GM12891 (cell line): ENCODE results near the gene INO80E.
"Not testable (repeated sequence)": the region's sequence is repeated elsewhere in the genome, so short reads cannot be mapped to it uniquely, and the experiment has no call there.

Experiments used
- DNase-seq: peaks from one replicate; pipeline ENCODE4 v3.0.0; 2011; ENCODE audit warnings: low spot score; ENCODE audit not compliant: insufficient read length
- FAIRE-seq: peaks from 2 replicates; lab custom pipeline; 2011; peaks lifted over from hg19 to GRCh38; lab: Jason Lieb, UNC
- PAX5 ChIP-seq: IDR thresholded peaks from 2 replicates; pipeline ENCODE4 v1.6.1; 2011; ENCODE audit warnings: low read length, moderate library complexity, mild to moderate bottlenecking; ENCODE audit not compliant: insufficient read depth, severe bottlenecking
- POLR2A ChIP-seq: IDR thresholded peaks from 2 replicates; pipeline ENCODE4 v1.6.1; 2011; ENCODE audit warnings: low read depth, low read length, control low read depth
- POLR2AphosphoS5 ChIP-seq: IDR thresholded peaks from 2 replicates; pipeline ENCODE4 v1.6.1; 2011; ENCODE audit warnings: low read depth, low read length, control low read depth
- POU2F2 ChIP-seq: IDR thresholded peaks from 2 replicates; pipeline ENCODE4 v1.6.1; 2011; ENCODE audit warnings: low read depth, mild to moderate bottlenecking, control low read depth, low read length, moderate library complexity
- SPI1 ChIP-seq: IDR thresholded peaks from 2 replicates; pipeline ENCODE4 v1.6.1; 2011; ENCODE audit warnings: low read depth, low read length, control low read depth
- TAF1 ChIP-seq: IDR thresholded peaks from 2 replicates; pipeline ENCODE4 v1.6.1; 2011; ENCODE audit warnings: low read depth, low read length, control low read depth

Gene INO80E

GRCh38 chr16:30009990-30010843 is 14.2 kb downstream of the INO80E start:
- DNase-seq (no peak), FAIRE-seq (no peak)

GRCh38 chr16:30010844-30011713 is 15.0 kb downstream of the INO80E start, which contains the start of gene DOC2A:
TSS of gene DOC2A (minus strand) at chr16:30011027. CDS start at chr16:30010222, 805 bp downstream.
- TF ChIP-seq TAF1 = no peak
- TF ChIP-seq POLR2AphosphoS5 = no peak
- TF ChIP-seq POLR2A = no peak
- TF ChIP-seq PAX5 = no peak
- no peak for TF ChIP-seq SPI1
- no peak for TF ChIP-seq POU2F2
- FAIRE-seq (peak; percentile 69), DNase-seq (peak; percentile 61)

More at GRCh38 chr16:30009990-30010843, 14.2 kb downstream of the INO80E start:
- no peak for TF ChIP-seq POLR2A
- TF ChIP-seq SPI1 = no peak
- TF ChIP-seq POLR2AphosphoS5 = no peak

GRCh38 chr16:30011714-30012504 is 15.9 kb downstream of the INO80E start:
- FAIRE-seq (no peak), DNase-seq (no peak)
- no peak for TF ChIP-seq TAF1
- TF ChIP-seq POU2F2 = no peak
- no peak for TF ChIP-seq POLR2AphosphoS5

- not testable (repeated sequence) for FAIRE-seq, DNase-seq
These were observed 16.6 kb downstream of the INO80E start for GRCh38 chr16:30012598-30012997.

- not testable (repeated sequence) for FAIRE-seq, DNase-seq
These were observed 19.4 kb downstream of the INO80E start for GRCh38 chr16:30015450-30015849.

GRCh38 chr16:30016555-30017276 is 20.7 kb downstream of the INO80E start:
- no peak for FAIRE-seq
- DNase-seq = no peak

GRCh38 chr16:30017277-30017656 is 21.2 kb downstream of the INO80E start:
- no peak for DNase-seq
- no peak for FAIRE-seq
- TF ChIP-seq POLR2A = no peak
- no peak for TF ChIP-seq TAF1
- TF ChIP-seq SPI1 = no peak
- no peak for TF ChIP-seq POU2F2
- no peak for TF ChIP-seq POLR2AphosphoS5
- TF ChIP-seq PAX5 = no peak

More at GRCh38 chr16:30016555-30017276, 20.7 kb downstream of the INO80E start:
- TF ChIP-seq PAX5 = no peak
- no peak for TF ChIP-seq SPI1
- no peak for TF ChIP-seq POLR2A
- TF ChIP-seq POU2F2 = no peak
- no peak for TF ChIP-seq TAF1
- no peak for TF ChIP-seq POLR2AphosphoS5

GRCh38 chr16:30017937-30018336 is 21.9 kb downstream of the INO80E start:
- DNase-seq, FAIRE-seq: not testable (repeated sequence)

GRCh38 chr16:30018731-30019158 is 22.7 kb downstream of the INO80E start:
- no peak for DNase-seq
- no peak for FAIRE-seq
- no peak for TF ChIP-seq POU2F2
- no peak for TF ChIP-seq TAF1
- no peak for TF ChIP-seq POLR2A
- no peak for TF ChIP-seq PAX5
- no peak for TF ChIP-seq SPI1
- no peak for TF ChIP-seq POLR2AphosphoS5
